ENCODE results near the gene SFXN1. TPM values are rescaled to one million over a fixed set of nuclear protein-coding genes. Genes with fewer than 3 reads are reported as not detected.

The SFXN1 gene
- polyA plus RNA-seq, 3 donors, result 43.9 to 54.0 (median 50.1) TPM

GRCh38 chr5:175535796-175536195 is 57.4 kb downstream of the SFXN1 start:
- DNase-seq (ENCODE audit: low read depth in 3 of 3, low spot score in 2 of 3), result no peak

- DNase-seq (ENCODE audit: low read depth in 3 of 3, low spot score in 2 of 3), result no peak
Measured at GRCh38 chr5:175538576-175538975, 60.2 kb downstream of the SFXN1 start.

GRCh38 chr5:175539936-175540335 is 61.6 kb downstream of the SFXN1 start:
- no peak for DNase-seq (ENCODE audit: low read depth in 3 of 3, low spot score in 2 of 3)

- no peak for DNase-seq (ENCODE audit: low read depth in 3 of 3, low spot score in 2 of 3)
Measured at GRCh38 chr5:175541264-175541663, 62.9 kb downstream of the SFXN1 start.

GRCh38 chr5:175542232-175542965 is 64.0 kb downstream of the SFXN1 start:
- no peak for DNase-seq (ENCODE audit: low read depth in 3 of 3, low spot score in 2 of 3)

GRCh38 chr5:175542966-175543235 is 64.5 kb downstream of the SFXN1 start:
- no peak for DNase-seq (ENCODE audit: low read depth in 3 of 3, low spot score in 2 of 3)

- no peak for DNase-seq (ENCODE audit: low read depth in 3 of 3, low spot score in 2 of 3)
Measured at GRCh38 chr5:175544108-175544511, 65.8 kb downstream of the SFXN1 start.

- no peak for DNase-seq (ENCODE audit: low read depth in 3 of 3, low spot score in 2 of 3)
Measured at GRCh38 chr5:175544586-175544985, 66.2 kb downstream of the SFXN1 start.

GRCh38 chr5:175547842-175548241 is 69.5 kb downstream of the SFXN1 start:
- DNase-seq (ENCODE audit: low read depth in 3 of 3, low spot score in 2 of 3), result no peak

GRCh38 chr5:175548626-175549311 is 70.4 kb downstream of the SFXN1 start:
- DNase-seq (ENCODE audit: low read depth in 3 of 3, low spot score in 2 of 3), result no peak

- DNase-seq (ENCODE audit: low read depth in 3 of 3, low spot score in 2 of 3), result no peak
Measured at GRCh38 chr5:175550055-175550805, 71.9 kb downstream of the SFXN1 start.

- no peak for DNase-seq (ENCODE audit: low read depth in 3 of 3, low spot score in 2 of 3)
Measured at GRCh38 chr5:175551266-175551665, 72.9 kb downstream of the SFXN1 start.

- DNase-seq (ENCODE audit: low read depth in 3 of 3, low spot score in 2 of 3), result no peak
Measured at GRCh38 chr5:175554296-175554695, 75.9 kb downstream of the SFXN1 start.

GRCh38 chr5:175555168-175555785 is 76.9 kb downstream of the SFXN1 start:
- DNase-seq (ENCODE audit: low read depth in 3 of 3, low spot score in 2 of 3), result no peak

GRCh38 chr5:175556794-175557193 is 78.4 kb downstream of the SFXN1 start:
- DNase-seq (ENCODE audit: low read depth in 3 of 3, low spot score in 2 of 3), result no peak

- no peak for DNase-seq (ENCODE audit: low read depth in 3 of 3, low spot score in 2 of 3)
Measured at GRCh38 chr5:175557778-175558177, 79.4 kb downstream of the SFXN1 start.

GRCh38 chr5:175558801-175559480 is 80.6 kb downstream of the SFXN1 start:
- DNase-seq (ENCODE audit: low read depth in 3 of 3, low spot score in 2 of 3), result no peak

GRCh38 chr5:175560011-175560410 is 81.7 kb downstream of the SFXN1 start:
- no peak for DNase-seq (ENCODE audit: low read depth in 3 of 3, low spot score in 2 of 3)

GRCh38 chr5:175561085-175561484 is 82.7 kb downstream of the SFXN1 start:
- DNase-seq (ENCODE audit: low read depth in 3 of 3, low spot score in 2 of 3), result no peak

- no peak for DNase-seq (ENCODE audit: low read depth in 3 of 3, low spot score in 2 of 3)
Measured at GRCh38 chr5:175564716-175565115, 86.4 kb downstream of the SFXN1 start.

GRCh38 chr5:175566697-175567096 is 88.3 kb downstream of the SFXN1 start:
- no peak for DNase-seq (ENCODE audit: low read depth in 3 of 3, low spot score in 2 of 3)

Measured in right renal cortex interstitium (tissue), 3 donors.